ENCODE data around the gene IL34. TPM values are rescaled to one million over a fixed set of nuclear protein-coding genes. Genes with fewer than 3 reads are reported as not detected.
A peak's percentile ranks its signal among the peaks of the same experiment; 100 is the strongest.
"Not testable (repeated sequence)": the region's sequence is repeated elsewhere in the genome, so short reads cannot be mapped to it uniquely, and the experiment has no call there.

The IL34 gene
- polyA plus RNA-seq, 1 donor, result 16.9 TPM

GRCh38 chr16:70608521-70608920, 37.8 kb upstream of the IL34 start:
- no CpG with 5 or more reads among the region's 7 CpGs for WGBS (ENCODE audit: insufficient coverage, low lambda C conversion rate)

DNA sequence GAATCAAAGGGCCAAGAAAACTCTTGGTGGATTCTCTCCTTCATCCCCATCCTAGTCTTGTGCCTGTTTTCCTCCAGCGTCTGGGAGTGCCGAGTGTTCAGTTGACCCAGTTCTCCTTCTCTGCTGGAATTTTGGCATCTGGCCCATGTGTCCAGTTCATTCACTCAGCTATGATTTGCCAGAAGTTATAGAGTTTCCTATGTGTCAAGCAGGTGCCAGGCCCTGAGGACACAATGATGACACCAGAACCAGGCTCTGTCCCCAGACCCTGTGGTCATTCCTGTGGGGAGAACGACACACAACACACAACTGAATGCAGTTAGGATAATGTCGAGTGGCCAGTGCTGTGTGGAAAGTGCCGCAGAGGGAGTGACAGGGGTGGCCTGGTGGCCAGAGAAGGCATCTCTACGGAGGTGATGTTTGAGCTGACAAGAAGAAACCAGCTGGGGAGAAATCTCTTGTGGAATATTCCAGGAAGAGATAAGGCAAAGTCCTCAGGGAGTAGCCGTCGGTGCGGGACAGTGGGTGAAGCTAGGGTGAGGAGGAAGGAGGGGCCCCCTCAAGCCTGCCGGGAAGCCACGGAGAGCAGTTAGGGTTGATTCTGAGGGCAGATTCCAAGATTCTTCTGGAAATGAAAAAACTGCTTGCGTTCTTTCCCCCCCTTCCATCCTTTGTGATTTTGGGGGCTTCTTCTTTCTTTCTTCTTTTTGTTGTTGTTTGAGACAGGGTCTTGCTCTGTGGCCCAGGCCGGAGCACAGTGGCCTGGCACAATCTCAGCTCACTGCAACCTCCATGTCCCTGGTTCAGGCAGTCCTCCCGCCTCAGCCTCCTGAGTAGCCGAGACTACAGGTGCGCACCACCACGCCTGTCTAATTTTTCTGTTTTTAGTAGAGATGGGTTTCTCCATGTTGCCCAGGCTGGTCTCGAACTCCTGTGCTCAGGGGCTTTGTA, 35.8 kb upstream of the IL34 start:
- Histone ChIP-seq H3K4me3 (ENCODE audit: low read length) (no peak overlapping the region), H3K27me3 (ENCODE audit: control insufficient read depth, insufficient read depth, low read length) (no peaks in the 10 kb centered on the region), H3K36me3 (ENCODE audit: control insufficient read depth, insufficient read depth, low read length) (no peaks in the 10 kb centered on the region), H3K27ac (ENCODE audit: low read length) (peak overlapping the region; percentile 95), H3K9me3 (ENCODE audit: control insufficient read depth, low read depth, low read length) (no peaks in the 10 kb centered on the region), H3K4me1 (ENCODE audit: control insufficient read depth, insufficient read depth, low read length) (peaks cover 48% of the 10 kb centered on the region)
- DNase-seq, result peak; percentile 75 to 88
- no CpG with 5 or more reads among the region's 18 CpGs for WGBS (ENCODE audit: insufficient coverage, low lambda C conversion rate)

More at GRCh38 chr16:70608521-70608920, 37.8 kb upstream of the IL34 start:
- Histone ChIP-seq H3K27ac (ENCODE audit: low read length) (peak overlapping the region; percentile 64), H3K4me1 (ENCODE audit: control insufficient read depth, insufficient read depth, low read length) (peaks cover 40% of the 10 kb centered on the region), H3K9me3 (ENCODE audit: control insufficient read depth, low read depth, low read length) (no peaks in the 10 kb centered on the region), H3K4me3 (ENCODE audit: low read length) (no peak overlapping the region), H3K27me3 (ENCODE audit: control insufficient read depth, insufficient read depth, low read length) (no peaks in the 10 kb centered on the region), H3K36me3 (ENCODE audit: control insufficient read depth, insufficient read depth, low read length) (peaks cover 3% of the 10 kb centered on the region)
- peak; percentile 66 to 75 for DNase-seq

DNA sequence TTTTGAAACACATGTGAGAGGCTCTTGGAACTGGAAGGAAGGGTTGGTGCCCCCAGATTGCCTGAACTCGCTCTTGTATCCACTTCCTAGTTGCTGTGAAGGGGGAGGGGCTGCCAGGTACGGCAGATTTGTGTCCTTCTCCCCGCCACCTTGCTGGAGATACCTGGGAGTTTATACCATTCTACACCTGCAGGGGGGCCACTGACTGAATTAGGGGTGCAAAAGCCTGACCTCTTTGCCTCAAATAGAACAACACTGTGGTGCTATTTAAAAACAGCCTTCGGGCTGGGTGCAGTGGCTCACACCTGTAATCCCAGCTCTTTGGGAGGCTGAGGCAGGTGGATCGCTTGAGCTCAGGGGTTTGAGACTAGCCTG, 35.1 kb upstream of the IL34 start:
- Histone ChIP-seq H3K9me3 (ENCODE audit: control insufficient read depth, low read depth, low read length) (no peaks in the 10 kb centered on the region), H3K27ac (ENCODE audit: low read length) (peak overlapping the region; percentile 95), H3K36me3 (ENCODE audit: control insufficient read depth, insufficient read depth, low read length) (no peaks in the 10 kb centered on the region), H3K4me1 (ENCODE audit: control insufficient read depth, insufficient read depth, low read length) (peaks cover 48% of the 10 kb centered on the region), H3K4me3 (ENCODE audit: low read length) (no peak overlapping the region), H3K27me3 (ENCODE audit: control insufficient read depth, insufficient read depth, low read length) (no peaks in the 10 kb centered on the region)
- no CpG with 5 or more reads among the region's 5 CpGs for WGBS (ENCODE audit: insufficient coverage, low lambda C conversion rate)
- DNase-seq, result no peak

GRCh38 chr16:70611785-70612303, 34.5 kb upstream of the IL34 start:
- Histone ChIP-seq H3K27me3 (ENCODE audit: control insufficient read depth, insufficient read depth, low read length) (no peaks in the 10 kb centered on the region), H3K27ac (ENCODE audit: low read length) (no peak overlapping the region), H3K4me1 (ENCODE audit: control insufficient read depth, insufficient read depth, low read length) (peaks cover 48% of the 10 kb centered on the region), H3K36me3 (ENCODE audit: control insufficient read depth, insufficient read depth, low read length) (no peaks in the 10 kb centered on the region), H3K4me3 (ENCODE audit: low read length) (no peak overlapping the region), H3K9me3 (ENCODE audit: control insufficient read depth, low read depth, low read length) (no peaks in the 10 kb centered on the region)
- no CpG with 5 or more reads among the region's 4 CpGs for WGBS (ENCODE audit: insufficient coverage, low lambda C conversion rate)
- DNase-seq, result no peak

DNA sequence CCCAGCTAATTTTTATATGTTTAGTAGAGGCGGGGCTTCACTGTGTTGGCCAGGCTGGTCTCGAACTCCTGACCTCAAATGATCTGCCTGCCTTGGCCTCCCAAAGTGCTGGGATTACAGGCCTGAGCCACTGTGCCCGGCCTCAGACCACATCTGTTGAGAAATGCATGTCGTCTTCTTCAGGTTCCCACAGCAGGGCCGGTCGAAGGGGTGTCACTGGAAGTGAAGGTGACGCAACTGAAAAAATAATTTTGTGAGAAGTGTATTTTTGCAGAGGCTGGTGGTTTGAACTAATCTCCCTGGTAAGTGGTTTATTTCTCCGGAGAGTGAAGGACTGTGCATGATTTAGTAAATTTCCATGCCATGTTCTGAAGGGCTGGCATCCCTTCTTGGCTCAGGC, 33.4 kb upstream of the IL34 start:
- Histone ChIP-seq H3K9me3 (ENCODE audit: control insufficient read depth, low read depth, low read length) (no peaks in the 10 kb centered on the region), H3K36me3 (ENCODE audit: control insufficient read depth, insufficient read depth, low read length) (no peaks in the 10 kb centered on the region), H3K27ac (ENCODE audit: low read length) (no peak overlapping the region), H3K27me3 (ENCODE audit: control insufficient read depth, insufficient read depth, low read length) (no peaks in the 10 kb centered on the region), H3K4me1 (ENCODE audit: control insufficient read depth, insufficient read depth, low read length) (peaks cover 48% of the 10 kb centered on the region), H3K4me3 (ENCODE audit: low read length) (no peak overlapping the region)
- WGBS (ENCODE audit: insufficient coverage, low lambda C conversion rate), result no CpG with 5 or more reads among the region's 8 CpGs
- no peak for DNase-seq

GRCh38 chr16:70614208-70614951, 32.0 kb upstream of the IL34 start:
- Histone ChIP-seq H3K27me3 (ENCODE audit: control insufficient read depth, insufficient read depth, low read length) (no peaks in the 10 kb centered on the region), H3K36me3 (ENCODE audit: control insufficient read depth, insufficient read depth, low read length) (no peaks in the 10 kb centered on the region), H3K9me3 (ENCODE audit: control insufficient read depth, low read depth, low read length) (no peaks in the 10 kb centered on the region), H3K4me1 (ENCODE audit: control insufficient read depth, insufficient read depth, low read length) (peaks cover 38% of the 10 kb centered on the region), H3K4me3 (ENCODE audit: low read length) (no peak overlapping the region), H3K27ac (ENCODE audit: low read length) (peak overlapping the region; percentile 87)
- peak; percentile 63 to 83 for DNase-seq
- WGBS (ENCODE audit: insufficient coverage, low lambda C conversion rate), result no CpG with 5 or more reads among the region's 5 CpGs

DNA sequence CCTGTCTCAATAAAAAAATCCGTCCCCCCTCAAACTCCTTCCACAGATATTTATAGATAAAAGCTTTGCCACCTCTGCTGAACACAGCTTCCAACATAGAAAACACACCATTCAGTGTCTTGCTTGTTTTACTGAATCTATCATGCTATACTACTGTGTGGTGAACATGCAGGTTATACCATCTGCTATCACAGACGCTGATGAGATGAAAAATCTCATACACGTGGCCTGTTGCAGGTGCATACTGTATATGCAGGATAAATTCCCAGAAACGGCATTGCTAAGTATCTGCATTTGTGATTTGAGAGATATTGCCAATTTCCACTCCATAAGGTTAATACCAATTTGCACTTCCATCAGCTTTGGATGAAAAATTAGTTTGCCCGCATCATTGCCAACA, 30.4 kb upstream of the IL34 start:
- DNase-seq, result no peak
- WGBS (ENCODE audit: insufficient coverage, low lambda C conversion rate), result 100% methylated on average over 1 of the region's 5 CpGs
- Histone ChIP-seq H3K27ac (ENCODE audit: low read length) (no peak overlapping the region), H3K9me3 (ENCODE audit: control insufficient read depth, low read depth, low read length) (no peaks in the 10 kb centered on the region), H3K27me3 (ENCODE audit: control insufficient read depth, insufficient read depth, low read length) (no peaks in the 10 kb centered on the region), H3K36me3 (ENCODE audit: control insufficient read depth, insufficient read depth, low read length) (no peaks in the 10 kb centered on the region), H3K4me3 (ENCODE audit: low read length) (no peak overlapping the region), H3K4me1 (ENCODE audit: control insufficient read depth, insufficient read depth, low read length) (peaks cover 24% of the 10 kb centered on the region)

GRCh38 chr16:70621864-70622263, 24.5 kb upstream of the IL34 start:
- DNase-seq; H3K4me1 ChIP-seq (ENCODE audit: control insufficient read depth, insufficient read depth, low read length): not testable (repeated sequence)
- WGBS (ENCODE audit: insufficient coverage, low lambda C conversion rate), result no CpG with 5 or more reads among the region's 3 CpGs

GRCh38 chr16:70627696-70628095, 18.7 kb upstream of the IL34 start:
- 100% methylated on average over 1 of the region's 3 CpGs for WGBS (ENCODE audit: insufficient coverage, low lambda C conversion rate)

More at GRCh38 chr16:70621864-70622263, 24.5 kb upstream of the IL34 start:
- H3K27ac ChIP-seq (ENCODE audit: low read length); H3K4me3 ChIP-seq (ENCODE audit: low read length); H3K36me3 ChIP-seq (ENCODE audit: control insufficient read depth, insufficient read depth, low read length); H3K27me3 ChIP-seq (ENCODE audit: control insufficient read depth, insufficient read depth, low read length); H3K9me3 ChIP-seq (ENCODE audit: control insufficient read depth, low read depth, low read length): not testable (repeated sequence)

GRCh38 chr16:70630960-70631745, 15.2 kb upstream of the IL34 start:
- WGBS (ENCODE audit: insufficient coverage, low lambda C conversion rate), result 86% methylated on average over 1 of the region's 3 CpGs
- Histone ChIP-seq H3K4me1 (ENCODE audit: control insufficient read depth, insufficient read depth, low read length) (no peaks in the 10 kb centered on the region), H3K4me3 (ENCODE audit: low read length) (no peak overlapping the region), H3K27me3 (ENCODE audit: control insufficient read depth, insufficient read depth, low read length) (no peaks in the 10 kb centered on the region), H3K36me3 (ENCODE audit: control insufficient read depth, insufficient read depth, low read length) (no peaks in the 10 kb centered on the region), H3K9me3 (ENCODE audit: control insufficient read depth, low read depth, low read length) (peaks cover 5% of the 10 kb centered on the region), H3K27ac (ENCODE audit: low read length) (no peak overlapping the region)
- no peak for DNase-seq

More at GRCh38 chr16:70627696-70628095, 18.7 kb upstream of the IL34 start:
- H3K36me3 ChIP-seq (ENCODE audit: control insufficient read depth, insufficient read depth, low read length), result no peaks in the 10 kb centered on the region
- no peak overlapping the region for H3K4me3 ChIP-seq (ENCODE audit: low read length)
- H3K4me1 ChIP-seq (ENCODE audit: control insufficient read depth, insufficient read depth, low read length), result no peaks in the 10 kb centered on the region
- H3K9me3 ChIP-seq (ENCODE audit: control insufficient read depth, low read depth, low read length), result peaks cover 5% of the 10 kb centered on the region
- DNase-seq, result no peak
- no peak overlapping the region for H3K27ac ChIP-seq (ENCODE audit: low read length)
- H3K27me3 ChIP-seq (ENCODE audit: control insufficient read depth, insufficient read depth, low read length), result no peaks in the 10 kb centered on the region
